GM21576 (cell line): Measurements from ENCODE around the gene PSMD9.

Source experiments
- ATAC-seq: cut with Tn5 transposase; IDR thresholded peaks from one replicate; pipeline ENCODE4 v1.9.1; 2021; ENCODE audit warnings: mild to moderate bottlenecking, moderate library complexity; ENCODE audit not compliant: unreplicated experiment

PSMD9 gene

DNA sequence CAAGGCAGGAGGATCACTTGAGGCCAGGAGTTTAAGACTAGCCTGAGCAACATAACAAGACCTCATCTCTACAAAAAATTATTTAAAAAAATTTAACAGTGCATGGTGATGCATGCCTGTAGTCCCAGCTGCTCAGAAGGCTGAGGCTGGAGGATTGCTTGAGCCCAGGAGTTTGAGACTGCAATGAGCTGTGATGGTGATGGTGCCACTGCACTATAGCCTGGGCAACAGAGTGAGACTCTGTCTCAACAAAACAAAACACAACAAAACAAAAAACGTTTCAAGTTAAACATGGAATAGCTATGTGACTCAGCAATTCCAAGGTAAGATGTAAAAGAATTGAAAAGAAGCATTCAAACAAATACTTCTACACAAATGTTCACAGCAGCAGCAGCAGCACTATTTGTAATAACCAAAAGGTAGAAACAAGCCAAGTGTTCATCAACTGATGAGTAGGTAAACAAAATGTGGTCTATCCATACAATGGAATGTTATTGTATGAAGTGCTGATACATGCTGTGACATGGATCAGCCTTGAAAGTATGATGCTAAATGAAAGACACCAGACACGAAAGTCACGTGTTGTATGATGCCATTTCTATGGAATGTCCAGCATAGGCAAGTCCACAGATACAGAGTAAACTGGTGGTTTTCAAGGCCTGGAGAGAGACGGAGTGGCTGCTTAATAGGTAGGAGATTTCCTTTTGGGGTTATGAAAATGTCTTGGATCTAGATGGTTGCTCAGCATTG, 61.2 kb downstream of the PSMD9 start:
- ATAC-seq: no peak

DNA sequence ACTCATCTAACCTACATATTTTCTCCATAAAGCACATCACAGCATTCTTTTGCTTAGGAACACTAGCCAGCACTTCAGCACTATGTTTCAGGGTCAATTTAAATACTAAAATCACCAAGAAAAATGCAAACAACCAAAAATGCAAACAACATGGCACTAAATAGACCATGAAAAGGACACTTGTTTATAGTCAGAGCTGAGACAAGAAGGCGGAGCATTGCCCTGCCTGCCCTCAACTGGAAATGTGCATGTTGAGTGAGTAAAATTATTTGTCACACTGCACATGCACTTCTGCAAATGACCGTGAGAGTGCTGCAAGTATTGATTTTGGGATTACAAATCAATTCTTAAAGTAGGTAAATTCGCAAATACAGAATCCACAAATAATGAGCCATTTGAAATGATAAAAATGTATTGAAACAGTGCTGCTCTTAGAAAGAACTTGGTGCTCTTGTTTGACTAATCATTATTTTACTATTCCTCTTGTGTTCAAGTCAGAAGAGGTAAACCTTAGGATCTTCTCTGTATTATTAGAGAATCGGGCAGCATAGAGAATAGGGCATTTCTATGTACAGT, 64.6 kb downstream of the PSMD9 start:
- ATAC-seq: no peak

DNA sequence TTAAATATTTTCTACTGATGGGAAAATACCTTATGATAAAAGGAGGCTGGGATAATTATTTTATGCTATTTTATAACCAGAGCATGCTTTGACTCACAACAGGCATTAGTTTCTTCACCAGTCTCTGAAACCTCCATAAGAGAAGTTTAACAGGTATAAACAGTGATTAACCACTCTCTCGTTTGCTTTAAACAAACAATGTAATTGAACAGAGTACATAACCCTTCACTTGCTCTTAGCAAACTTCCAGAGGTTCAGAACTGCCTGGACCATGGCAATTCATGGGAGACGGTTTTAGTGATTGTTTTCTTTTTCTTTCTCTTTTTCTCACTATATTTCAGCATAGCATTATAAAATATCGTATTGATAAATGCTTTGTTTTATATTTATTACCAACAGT, 65.1 kb downstream of the PSMD9 start:
- ATAC-seq: no peak

DNA sequence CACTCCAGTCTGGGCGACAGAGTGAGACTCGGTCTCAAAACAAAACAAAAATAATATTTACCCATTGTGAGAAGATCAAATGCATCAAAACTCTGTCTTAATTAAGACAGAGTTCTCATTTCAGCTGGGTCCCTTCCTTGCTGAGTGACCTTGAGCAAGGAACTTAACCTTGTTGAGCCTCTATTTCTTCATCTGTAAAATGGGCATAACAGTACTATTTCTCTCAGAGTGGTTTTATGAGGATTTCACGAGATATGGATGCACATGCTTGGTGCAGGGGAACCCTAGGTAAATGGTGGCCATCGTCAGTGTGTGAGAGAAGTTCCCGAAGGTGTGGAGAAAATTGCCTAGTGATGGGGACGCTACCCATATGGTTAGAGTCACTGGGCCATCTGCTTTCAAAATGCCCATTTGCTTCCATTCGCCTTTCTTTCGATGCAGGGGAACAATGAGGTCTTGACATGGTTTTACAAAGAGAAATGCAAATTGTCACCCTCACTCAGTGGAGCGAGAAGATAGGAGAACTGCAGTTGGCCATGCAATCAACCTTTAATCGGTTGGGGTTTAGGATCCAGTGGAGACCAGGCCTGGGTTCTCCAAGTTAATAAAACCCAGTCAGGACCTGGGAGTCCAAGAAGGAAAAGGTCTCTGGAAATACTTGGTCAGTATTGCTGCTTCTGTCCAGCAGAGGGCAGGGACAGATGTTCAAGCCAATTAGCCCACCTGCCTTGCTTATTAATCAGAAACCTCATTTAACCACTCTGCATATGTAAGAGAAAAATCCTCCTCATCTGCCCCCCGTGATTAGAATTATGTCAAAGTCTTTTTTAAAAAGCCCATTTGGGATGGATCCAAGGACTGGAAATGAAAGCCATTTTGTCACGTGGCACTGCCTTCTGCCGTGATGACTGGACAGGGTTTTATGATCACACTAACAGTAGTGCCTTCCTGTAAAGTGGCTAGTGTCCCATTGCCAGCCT, 67.0 kb downstream of the PSMD9 start:
- ATAC-seq: no peak

GRCh38 chr12:121957861-121958515, 69.4 kb downstream of the PSMD9 start:
- no peak for ATAC-seq

DNA sequence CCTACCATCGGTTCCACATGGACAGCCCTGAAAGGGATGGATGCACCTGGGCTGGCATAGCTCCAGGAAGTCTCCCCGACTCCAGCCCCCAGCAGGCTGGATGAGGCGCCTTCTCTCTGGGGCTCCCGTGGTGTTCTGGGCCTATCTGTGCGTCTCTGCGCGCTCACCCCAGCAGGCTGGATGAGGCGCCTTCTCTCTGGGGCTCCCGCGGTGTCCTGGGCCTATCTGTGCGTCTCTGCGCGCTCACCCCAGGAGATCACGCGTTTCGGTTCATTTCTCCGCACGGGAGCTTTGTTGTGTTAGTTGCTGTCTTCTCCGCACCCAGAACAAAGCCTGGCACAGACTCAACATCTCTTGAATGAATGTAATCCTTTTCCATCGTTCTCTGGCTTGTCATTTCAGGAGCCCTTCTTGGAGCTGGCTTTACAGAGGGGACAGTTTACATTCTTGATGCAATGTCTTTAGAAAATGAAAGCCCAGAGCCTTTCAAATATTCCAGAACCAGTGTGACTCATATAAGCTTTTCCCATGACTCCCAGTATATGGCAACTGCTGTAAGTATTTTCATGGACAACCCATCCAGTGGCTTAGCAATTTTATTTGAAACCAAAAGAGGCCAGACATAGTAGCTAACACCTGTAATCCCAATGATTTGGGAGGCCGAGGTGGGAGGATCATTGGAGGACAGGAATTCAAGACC, 70.1 kb downstream of the PSMD9 start:
- ATAC-seq: no peak

DNA sequence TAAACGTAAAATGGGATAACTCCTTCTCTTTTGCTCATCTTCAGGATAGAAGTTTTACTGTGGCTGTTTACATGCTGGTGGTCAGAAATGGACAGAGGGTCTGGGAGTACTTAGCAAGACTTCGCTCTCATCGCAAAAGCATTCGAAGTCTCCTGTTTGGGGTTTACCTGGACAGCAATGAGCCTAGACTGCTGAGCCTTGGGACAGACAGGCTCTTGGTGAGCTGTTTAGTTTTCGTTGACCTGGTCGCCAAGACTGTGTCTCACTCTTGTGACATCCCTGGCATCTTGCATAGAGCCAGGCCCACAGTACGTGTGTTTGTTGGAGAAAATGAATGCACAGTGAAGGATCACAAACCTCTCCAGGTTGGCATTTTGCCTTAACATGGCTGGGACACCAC, 72.0 kb downstream of the PSMD9 start:
- no peak for ATAC-seq

DNA sequence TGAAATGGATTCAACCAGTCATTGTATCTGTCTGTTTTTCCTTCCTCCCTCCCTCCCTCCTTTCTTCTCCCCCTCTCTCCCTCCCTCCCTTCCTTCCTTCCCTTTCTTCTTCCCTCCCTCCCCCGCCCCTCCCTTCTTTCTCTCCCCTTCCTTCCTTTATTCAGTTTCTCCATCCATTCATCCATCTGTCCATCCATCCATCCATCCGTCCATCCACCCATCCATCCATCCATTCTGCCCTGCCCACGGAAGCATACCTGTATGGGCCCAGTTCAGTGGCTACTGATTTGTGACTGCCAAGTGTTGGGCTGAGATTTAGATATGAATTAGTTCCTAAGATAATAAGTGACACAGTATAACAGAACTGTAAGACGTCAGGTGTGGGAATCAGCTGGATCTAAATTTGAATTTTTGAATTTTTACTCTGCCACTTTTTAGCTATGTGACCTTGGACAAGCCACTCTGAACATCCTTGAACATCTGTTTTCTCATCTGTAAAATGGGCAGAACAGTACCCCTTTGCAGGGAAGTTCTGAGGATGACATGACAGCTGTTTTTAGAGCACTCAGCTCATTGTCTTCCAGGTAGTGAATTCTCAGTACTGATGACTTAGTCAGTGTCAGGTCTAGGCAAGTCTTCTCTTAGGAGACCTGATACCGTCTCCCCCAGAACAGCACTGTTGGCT, 72.7 kb downstream of the PSMD9 start:
- ATAC-seq: no peak

DNA sequence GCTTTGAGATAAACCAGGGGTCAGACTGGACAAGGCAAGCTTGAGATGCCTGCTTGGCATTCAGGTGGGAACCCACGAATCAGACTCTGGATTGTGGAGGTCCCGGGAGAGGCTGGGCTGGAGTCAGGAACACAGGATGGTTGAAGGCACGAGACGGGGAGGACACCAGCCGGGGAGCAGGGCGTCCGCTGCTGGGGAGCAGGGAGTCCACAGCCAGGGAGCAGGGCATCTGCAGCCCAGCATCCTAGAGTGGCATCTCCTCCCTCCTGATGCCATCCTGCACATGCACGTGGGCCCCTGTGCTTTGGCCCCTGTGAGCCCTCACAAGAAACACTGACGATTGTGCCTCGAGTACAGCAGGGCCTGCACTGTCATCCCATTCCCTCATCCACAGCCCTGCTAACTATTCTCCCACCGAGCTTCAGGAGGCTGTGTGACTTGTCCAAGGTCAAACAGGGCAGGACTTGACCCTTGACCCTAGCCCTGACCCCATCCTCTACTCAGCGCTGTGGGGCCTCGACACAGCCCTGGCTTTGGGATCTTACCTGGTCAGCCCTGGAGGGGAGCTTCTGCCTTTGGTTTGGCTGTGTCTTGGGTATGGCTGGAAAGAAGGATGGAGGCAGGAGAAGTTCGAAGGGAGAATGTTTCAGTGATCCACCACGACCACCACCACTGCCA, 74.9 kb downstream of the PSMD9 start:
- ATAC-seq: no peak

- ATAC-seq: no peak
Observed at GRCh38 chr12:121964813-121965643, 76.4 kb downstream of the PSMD9 start.

DNA sequence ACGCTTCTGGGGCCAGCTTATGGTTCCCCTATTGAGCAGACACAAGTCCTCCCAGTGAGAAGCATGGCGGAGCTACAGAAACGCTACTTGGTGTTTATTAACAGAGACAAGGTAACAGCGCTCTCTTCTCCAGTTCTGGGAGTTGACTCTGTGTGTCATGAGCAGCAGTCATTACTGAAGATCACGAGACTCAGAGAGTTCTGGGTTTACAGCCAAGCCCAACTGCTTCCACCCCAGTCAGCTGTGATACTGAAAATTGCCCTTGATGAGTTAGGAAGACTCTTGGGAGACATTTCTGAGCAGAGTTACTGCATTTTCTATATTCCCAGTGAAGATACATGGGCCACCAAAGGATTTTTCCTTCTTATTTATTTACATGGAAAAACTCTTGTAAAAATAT, 78.4 kb downstream of the PSMD9 start:
- ATAC-seq: no peak
